SU-DHL-6 (cell line): Measurements from ENCODE around the gene HOXB5.

ENCODE experiments used
- H2AFZ ChIP-seq: fragments of 200-600 bp; sonication (generic); 2 replicates; pipeline ENCODE4 v1.6.1; 2014; ENCODE audit warnings: low read depth, mild to moderate bottlenecking, moderate library complexity, mixed read lengths, antibody characterized with exemption, low read length; ENCODE audit not compliant: severe bottlenecking
- H3F3A ChIP-seq: fragments of 200-600 bp; shearing (Covaris generic); 2 replicates; pipeline ENCODE4 v1.6.0; 2016; ENCODE audit warnings: antibody characterized with exemption, mild to moderate bottlenecking; ENCODE audit not compliant: insufficient read depth
- H3K27ac ChIP-seq: fragments of 200-600 bp; sonication (generic); 2 replicates; pipeline ENCODE4 v1.5.1; 2016; ENCODE audit warnings: low read depth, mild to moderate bottlenecking, low read length, moderate library complexity, mixed read lengths
- H3K27me3 ChIP-seq: fragments of 200-600 bp; sonication (generic), shearing (Covaris generic); 2 replicates; pipeline ENCODE4 v1.6.0; 2014; ENCODE audit warnings: mild to moderate bottlenecking, low read length
- H3K36me3 ChIP-seq: fragments of 200-600 bp; sonication (generic); 2 replicates; pipeline ENCODE4 v1.6.1; 2014; ENCODE audit warnings: mild to moderate bottlenecking, low read length, mixed read lengths
- H3K4me2 ChIP-seq: fragments of 300-600, 200-600 bp; shearing (Covaris generic), sonication (generic); 2 replicates; pipeline ENCODE4 v1.6.0; 2014; ENCODE audit warnings: low read length, low read depth, mild to moderate bottlenecking; ENCODE audit not compliant: poor library complexity, severe bottlenecking
- H3K4me3 ChIP-seq: fragments of 200-600 bp; sonication (generic); 2 replicates; pipeline ENCODE4 v1.5.1; 2014; ENCODE audit warnings: antibody characterized with exemption, low read length, mild to moderate bottlenecking, mixed read lengths; ENCODE audit not compliant: insufficient read depth, poor library complexity, severe bottlenecking
- H3K79me2 ChIP-seq: fragments of 200-600 bp; sonication (generic); 2 replicates; pipeline ENCODE4 v1.6.1; 2014; ENCODE audit warnings: mild to moderate bottlenecking, low read length, moderate library complexity; ENCODE audit not compliant: insufficient read depth
- H3K9ac ChIP-seq: fragments of 200-600 bp; sonication (generic); 2 replicates; pipeline ENCODE4 v1.7.0; 2014; ENCODE audit warnings: mild to moderate bottlenecking, low read length
- H3K9me2 ChIP-seq: fragments of 200-600 bp; sonication (generic); replicated peaks from 2 replicates; pipeline ENCODE4 v1.6.1; 2014; ENCODE audit warnings: low read length; ENCODE audit not compliant: insufficient read depth
- H3K9me3 ChIP-seq: fragments of 200-600 bp; sonication (generic); 2 replicates; pipeline ENCODE4 v1.6.1; 2014; ENCODE audit warnings: low read length, mixed read lengths; ENCODE audit not compliant: insufficient read depth
- H4K20me1 ChIP-seq: fragments of 200-600 bp; sonication (generic); 2 replicates; pipeline ENCODE4 v1.6.1; 2014; ENCODE audit warnings: low read depth, mild to moderate bottlenecking, antibody characterized with exemption, low read length, moderate library complexity, mixed read lengths
- CTCF ChIP-seq: fragments of 200-600 bp; sonication (generic); IDR thresholded peaks from one replicate; pipeline ENCODE4 v1.5.1; 2017; ENCODE audit warnings: antibody characterized with exemption, mild to moderate bottlenecking, low read length, moderate library complexity; ENCODE audit not compliant: insufficient read depth, poor library complexity, severe bottlenecking
- EZH2phosphoT487 ChIP-seq: fragments of 200-600 bp; sonication (generic), shearing (Covaris generic); conservative IDR thresholded peaks from 2 replicates; pipeline ENCODE4 v1.6.1; 2018; ENCODE audit warnings: mild to moderate bottlenecking, antibody characterized with exemption, low read length, moderate library complexity, mixed read lengths

Gene HOXB5

DNA sequence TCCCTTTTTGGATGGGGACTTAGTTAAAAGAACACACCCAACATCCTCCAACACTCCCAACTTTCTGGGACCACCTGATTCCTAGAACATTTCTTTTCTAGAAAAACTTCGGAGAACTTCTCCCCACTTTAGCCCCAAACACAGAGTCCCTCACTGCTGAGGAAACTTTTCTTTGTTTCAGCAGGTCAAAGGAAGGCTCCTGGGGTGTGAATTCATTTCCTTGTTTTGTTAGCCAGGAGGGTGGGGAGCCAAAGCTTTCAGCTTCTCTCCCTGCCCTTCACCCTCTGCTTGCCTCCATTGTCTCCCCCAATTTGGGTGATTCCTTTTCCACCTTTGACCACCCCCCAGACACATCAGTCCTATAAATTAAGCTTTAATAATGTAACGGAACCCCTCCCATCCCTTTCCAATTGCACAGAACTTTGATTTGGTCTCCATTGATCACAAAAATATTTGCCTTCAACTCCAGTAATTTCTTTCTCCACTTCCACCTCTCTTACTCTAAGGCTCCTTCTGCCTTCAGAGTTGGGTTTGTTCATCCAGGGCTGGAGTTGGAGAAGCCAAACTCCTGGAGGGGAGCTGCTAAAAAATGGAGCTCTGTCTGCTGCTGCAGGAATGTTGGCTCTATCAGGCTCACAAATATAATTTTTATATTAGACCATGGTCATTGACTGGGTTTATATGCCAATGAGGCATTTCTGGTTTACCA, 25.8 kb downstream of the HOXB5 start:
- no peaks in the 10 kb centered on the region for H3K9me3 ChIP-seq
- no peak overlapping the region for H3K4me3 ChIP-seq
- H3K9me2 ChIP-seq: no peaks in the 10 kb centered on the region
- H3K79me2 ChIP-seq: no peaks in the 10 kb centered on the region
- no peak overlapping the region for H2AFZ ChIP-seq
- no peaks in the 10 kb centered on the region for H3K27me3 ChIP-seq
- H3K36me3 ChIP-seq: no peaks in the 10 kb centered on the region
- TF ChIP-seq EZH2phosphoT487 (no peak), CTCF (no peak)
- H4K20me1 ChIP-seq: no peaks in the 10 kb centered on the region
- H3F3A ChIP-seq: no peaks in the 10 kb centered on the region
- no peak overlapping the region for H3K27ac ChIP-seq
- H3K9ac ChIP-seq: no peak overlapping the region
- no peak overlapping the region for H3K4me2 ChIP-seq

GRCh38 chr17:48567209-48567608, 26.4 kb downstream of the HOXB5 start:
- Histone ChIP-seq H3K4me2 (no peak overlapping the region), H3K9me2 (no peaks in the 10 kb centered on the region), H3K4me3 (no peak overlapping the region), H3K9me3 (no peaks in the 10 kb centered on the region), H3K27me3 (no peaks in the 10 kb centered on the region), H3F3A (no peaks in the 10 kb centered on the region), H3K27ac (no peak overlapping the region), H3K9ac (no peak overlapping the region), H3K79me2 (no peaks in the 10 kb centered on the region), H2AFZ (no peak overlapping the region), H3K36me3 (no peaks in the 10 kb centered on the region), H4K20me1 (no peaks in the 10 kb centered on the region)
- no peak for TF ChIP-seq EZH2phosphoT487
- TF ChIP-seq CTCF: no peak

GRCh38 chr17:48566717-48567116, 26.9 kb downstream of the HOXB5 start:
- H3K4me3 ChIP-seq: no peak overlapping the region
- H3K79me2 ChIP-seq: no peaks in the 10 kb centered on the region
- H3K27me3 ChIP-seq: no peaks in the 10 kb centered on the region
- H3F3A ChIP-seq: no peaks in the 10 kb centered on the region
- no peaks in the 10 kb centered on the region for H4K20me1 ChIP-seq
- no peak overlapping the region for H3K9ac ChIP-seq
- no peaks in the 10 kb centered on the region for H3K36me3 ChIP-seq
- H3K9me3 ChIP-seq: no peaks in the 10 kb centered on the region
- no peak overlapping the region for H3K4me2 ChIP-seq
- H3K27ac ChIP-seq: no peak overlapping the region
- no peaks in the 10 kb centered on the region for H3K9me2 ChIP-seq
- no peak overlapping the region for H2AFZ ChIP-seq
- no peak for TF ChIP-seq EZH2phosphoT487
- TF ChIP-seq CTCF: no peak
